Measurements from ENCODE around the gene MMP25.

GRCh38 chr16:3026609-3027488 is 19.5 kb upstream of the MMP25 start:
- TF ChIP-seq YY1 (IDR thresholded peaks at IDR 0.05; ENCODE audit: insufficient read depth, insufficient read length), result no peak
- TF ChIP-seq SUZ12 (IDR thresholded peaks at IDR 0.05; ENCODE audit: extremely low read depth, insufficient read depth, insufficient read length), result no peak
